Adrenal gland (tissue), 5 donors: ENCODE measurements around the gene TMC1.

ENCODE experiments used
- POLR2A ChIP-seq, 2 donors: fragments of 450-650 bp; IDR thresholded peaks; one replicate each; pipeline ENCODE4 v1.6.1; 2017; ENCODE audit warnings: antibody characterized with exemption in 2 of 2, mild to moderate bottlenecking in 2 of 2, moderate library complexity in 1 of 2
- TF ChIP-seq, protein P1 (sequence below), 6 experiments: fragments of 450-650 bp in 4 of 6; fragments of 200-600 bp in 2 of 6; sonication (generic) in 1 of 6; IDR thresholded peaks; 1 replicate in 5 of 6; 2 replicates in 1 of 6; pipeline versions ENCODE4 v1.5.1 to v1.8.0; 2016 to 2021; ENCODE audit warnings: antibody characterized with exemption in 6 of 6, mild to moderate bottlenecking in 2 of 6, moderate library complexity in 1 of 6
- donor health status: DM: no; HTN: no; CAD: no.

DNA sequence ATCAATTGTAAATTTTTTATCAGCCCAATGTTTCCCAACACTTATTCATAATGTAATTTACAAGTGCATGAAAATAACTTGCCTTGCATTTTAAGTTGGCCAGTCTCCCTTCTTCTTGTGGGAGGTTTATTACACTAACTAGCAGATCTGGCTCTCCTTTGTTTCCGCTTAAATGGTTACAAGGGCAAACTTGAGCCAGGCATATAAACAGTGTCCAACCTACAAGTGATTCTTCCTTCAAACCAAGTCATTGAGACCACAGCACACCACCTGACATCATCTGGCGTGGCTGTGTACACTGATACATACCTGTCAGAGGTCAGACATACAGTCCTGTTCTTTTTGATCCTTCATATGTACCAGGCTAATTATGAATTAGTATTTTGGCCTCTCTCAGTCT lies 351.3 kb downstream of the TMC1 start:
- TF ChIP-seq, protein P1, sequence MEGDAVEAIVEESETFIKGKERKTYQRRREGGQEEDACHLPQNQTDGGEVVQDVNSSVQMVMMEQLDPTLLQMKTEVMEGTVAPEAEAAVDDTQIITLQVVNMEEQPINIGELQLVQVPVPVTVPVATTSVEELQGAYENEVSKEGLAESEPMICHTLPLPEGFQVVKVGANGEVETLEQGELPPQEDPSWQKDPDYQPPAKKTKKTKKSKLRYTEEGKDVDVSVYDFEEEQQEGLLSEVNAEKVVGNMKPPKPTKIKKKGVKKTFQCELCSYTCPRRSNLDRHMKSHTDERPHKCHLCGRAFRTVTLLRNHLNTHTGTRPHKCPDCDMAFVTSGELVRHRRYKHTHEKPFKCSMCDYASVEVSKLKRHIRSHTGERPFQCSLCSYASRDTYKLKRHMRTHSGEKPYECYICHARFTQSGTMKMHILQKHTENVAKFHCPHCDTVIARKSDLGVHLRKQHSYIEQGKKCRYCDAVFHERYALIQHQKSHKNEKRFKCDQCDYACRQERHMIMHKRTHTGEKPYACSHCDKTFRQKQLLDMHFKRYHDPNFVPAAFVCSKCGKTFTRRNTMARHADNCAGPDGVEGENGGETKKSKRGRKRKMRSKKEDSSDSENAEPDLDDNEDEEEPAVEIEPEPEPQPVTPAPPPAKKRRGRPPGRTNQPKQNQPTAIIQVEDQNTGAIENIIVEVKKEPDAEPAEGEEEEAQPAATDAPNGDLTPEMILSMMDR (IDR thresholded peaks at IDR 0.05) = no peak
- TF ChIP-seq POLR2A (IDR thresholded peaks at IDR 0.05) = no peak
